Vagina (tissue), 2 donors: Measurements from ENCODE around the gene SLC23A2.

Experiments
- CTCF ChIP-seq, 3 experiments: fragments of 450-650 bp in 2 of 3; fragments of 200-600 bp in 1 of 3; sonication (generic) in 1 of 3; IDR thresholded peaks; one replicate each; pipeline ENCODE4 v1.5.1; 2017 to 2019; ENCODE audit warnings: antibody characterized with exemption in 3 of 3, mild to moderate bottlenecking in 2 of 3, moderate library complexity in 2 of 3
- POLR2AphosphoS5 ChIP-seq, 2 donors: sonication (generic); formaldehyde crosslinking; IDR thresholded peaks; one replicate each; pipeline ENCODE4 v1.9.0; 2017; ENCODE audit warnings: antibody characterized with exemption in 2 of 2, mild to moderate bottlenecking in 2 of 2, low read depth in 1 of 2; ENCODE audit not compliant: insufficient read depth in 1 of 2

- TF ChIP-seq CTCF (IDR thresholded peaks at IDR 0.05) (no peak), POLR2AphosphoS5 (IDR thresholded peaks at IDR 0.05; ENCODE audit: insufficient read depth in 1 of 2, low read depth in 1 of 2) (no peak)
Measured at GRCh38 chr20:4979841-4980410, 21.4 kb downstream of the SLC23A2 start.
